ENCODE results near the gene ZNF487. TPM values are rescaled to one million over a fixed set of nuclear protein-coding genes. Genes with fewer than 3 reads are reported as not detected.

Gene ZNF487
- 0.74 TPM for polyA plus RNA-seq (2012; ENCODE audit: insufficient read depth, insufficient read length, low read depth)

DNA sequence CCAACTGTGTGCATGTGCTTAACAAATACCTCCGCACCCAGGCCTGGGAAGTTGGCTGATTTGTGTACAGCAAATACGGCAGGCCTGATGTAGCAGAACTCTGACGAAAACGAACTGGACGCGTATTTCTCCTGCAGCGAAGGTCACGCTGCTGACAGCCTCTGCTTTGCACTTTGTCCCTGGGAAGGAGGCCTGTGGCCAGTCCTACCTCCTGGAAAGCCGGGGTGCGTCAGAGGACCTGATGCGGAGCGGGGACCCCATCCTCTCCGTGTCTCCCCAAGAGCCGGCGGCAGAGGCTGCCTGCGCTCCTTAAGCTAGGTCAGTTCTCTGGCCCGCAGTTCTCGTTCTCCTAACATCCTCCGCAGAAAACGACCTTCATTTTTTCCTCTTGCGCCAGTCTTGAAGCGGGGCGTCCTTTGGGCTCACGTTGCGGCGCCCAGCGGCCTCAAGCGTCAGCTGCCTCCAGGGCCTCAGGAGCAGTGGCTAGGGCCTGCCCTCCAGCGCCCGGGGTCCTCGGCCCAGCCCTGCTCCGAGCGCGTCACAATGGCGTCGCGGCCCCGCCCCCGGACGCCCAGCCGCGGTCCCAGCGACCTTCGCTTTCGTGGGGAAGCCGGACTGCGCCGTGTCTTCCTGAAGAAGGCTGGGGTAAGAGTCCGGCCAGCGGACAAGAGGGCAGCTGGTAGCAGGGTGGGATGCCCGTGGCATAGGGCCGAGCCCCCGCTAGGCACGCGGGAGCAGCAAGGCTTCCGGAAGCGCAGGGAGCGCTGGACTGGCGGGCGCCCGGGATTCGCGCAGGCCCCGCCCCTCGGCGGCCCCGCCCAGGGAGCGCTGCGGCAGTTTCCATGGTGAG, at the start of gene ZNF487:
Gene ZNF487 (plus strand): TSS at position 821 of the 850 bp plus-strand sequence. CDS start 38,703 bp downstream, outside the sequence.
- TF ChIP-seq CTCF (IDR thresholded peaks at IDR 0.05; ENCODE audit: low read depth, low read length) = peak; percentile 14; the same call in 1 of the 2 replicates
- peak; percentile 85 for DNase-seq
- no peaks in the 10 kb centered on the region for H3K9me3 ChIP-seq
- no peaks in the 10 kb centered on the region for H3K36me3 ChIP-seq
- no peaks in the 10 kb centered on the region for H3K27me3 ChIP-seq
- peak within 1 kb of the TSS; percentile 90 for H3K4me3 ChIP-seq (ENCODE audit: low read depth, low read length)
- H3K4me1 ChIP-seq = no peaks in the 10 kb centered on the region

DNA sequence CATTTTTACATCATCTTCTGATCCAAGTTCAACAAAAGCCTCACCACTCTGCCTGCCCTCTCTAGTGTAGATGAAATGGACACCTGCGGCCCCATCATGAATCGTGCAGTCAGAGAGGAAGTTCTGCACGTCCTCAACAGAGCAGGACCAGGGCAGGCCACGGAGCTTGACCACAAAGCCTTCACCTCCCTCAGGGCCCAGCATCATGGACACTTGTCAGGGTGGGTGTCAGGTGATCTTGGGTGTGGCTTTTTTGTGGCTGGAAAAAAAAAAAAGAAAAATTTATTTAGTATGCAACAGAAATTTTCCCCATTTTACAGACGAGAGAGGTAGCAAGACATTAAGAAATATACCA, 49.3 kb upstream of the ZNF487 start:
- TF ChIP-seq CTCF (IDR thresholded peaks at IDR 0.05; ENCODE audit: low read depth, low read length) = no peak
- no peak for DNase-seq
- no peak overlapping the region for H3K4me3 ChIP-seq (ENCODE audit: low read depth, low read length)
- no peaks in the 10 kb centered on the region for H3K4me1 ChIP-seq
- H3K9me3 ChIP-seq = no peaks in the 10 kb centered on the region
- no peaks in the 10 kb centered on the region for H3K27me3 ChIP-seq
- H3K36me3 ChIP-seq = peaks cover 71% of the 10 kb centered on the region

DNA sequence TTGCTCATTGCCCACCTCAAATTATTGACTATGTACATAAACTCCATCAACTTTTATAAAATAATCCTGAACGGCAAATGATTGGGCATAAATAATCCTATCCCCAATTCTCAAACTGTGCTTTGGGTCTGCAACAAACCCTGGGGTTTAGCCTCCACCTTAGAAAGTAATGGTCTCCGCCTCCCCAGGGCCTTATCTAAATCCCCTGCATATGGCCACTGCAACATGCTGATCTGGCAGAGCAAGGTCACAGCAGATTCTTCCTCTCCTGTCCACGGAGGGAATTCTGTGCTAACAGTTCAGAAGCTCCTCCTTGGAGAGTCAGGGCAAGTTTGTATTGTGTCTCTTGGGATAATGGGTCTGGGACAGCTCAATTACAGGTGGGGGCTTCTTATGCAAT, 47.0 kb upstream of the ZNF487 start:
- no peaks in the 10 kb centered on the region for H3K27me3 ChIP-seq
- TF ChIP-seq CTCF (IDR thresholded peaks at IDR 0.05; ENCODE audit: low read depth, low read length) = no peak
- no peak overlapping the region for H3K4me3 ChIP-seq (ENCODE audit: low read depth, low read length)
- H3K4me1 ChIP-seq = no peaks in the 10 kb centered on the region
- DNase-seq = no peak
- H3K36me3 ChIP-seq = peaks cover 92% of the 10 kb centered on the region
- H3K9me3 ChIP-seq = no peaks in the 10 kb centered on the region

- Histone ChIP-seq H3K27me3 (no peaks in the 10 kb centered on the region), H3K4me3 (ENCODE audit: low read depth, low read length) (no peak overlapping the region), H3K4me1 (peaks cover 3% of the 10 kb centered on the region; the same call in 1 of the 2 replicates), H3K36me3 (peaks cover 94% of the 10 kb centered on the region), H3K9me3 (no peaks in the 10 kb centered on the region)
- TF ChIP-seq CTCF (IDR thresholded peaks at IDR 0.05; ENCODE audit: low read depth, low read length) = no peak
- DNase-seq = no peak
These were observed 46.6 kb upstream of the ZNF487 start for GRCh38 chr10:43390333-43390732.

GRCh38 chr10:43390759-43391158, 46.2 kb upstream of the ZNF487 start:
- peaks cover 96% of the 10 kb centered on the region for H3K36me3 ChIP-seq
- H3K27me3 ChIP-seq = no peaks in the 10 kb centered on the region
- peak; percentile 64 for TF ChIP-seq CTCF (IDR thresholded peaks at IDR 0.05; ENCODE audit: low read depth, low read length)
- no peak overlapping the region for H3K4me3 ChIP-seq (ENCODE audit: low read depth, low read length)
- H3K4me1 ChIP-seq = peaks cover 4% of the 10 kb centered on the region; the same call in 1 of the 2 replicates
- peak; percentile 46 for DNase-seq
- H3K9me3 ChIP-seq = no peaks in the 10 kb centered on the region

DNA sequence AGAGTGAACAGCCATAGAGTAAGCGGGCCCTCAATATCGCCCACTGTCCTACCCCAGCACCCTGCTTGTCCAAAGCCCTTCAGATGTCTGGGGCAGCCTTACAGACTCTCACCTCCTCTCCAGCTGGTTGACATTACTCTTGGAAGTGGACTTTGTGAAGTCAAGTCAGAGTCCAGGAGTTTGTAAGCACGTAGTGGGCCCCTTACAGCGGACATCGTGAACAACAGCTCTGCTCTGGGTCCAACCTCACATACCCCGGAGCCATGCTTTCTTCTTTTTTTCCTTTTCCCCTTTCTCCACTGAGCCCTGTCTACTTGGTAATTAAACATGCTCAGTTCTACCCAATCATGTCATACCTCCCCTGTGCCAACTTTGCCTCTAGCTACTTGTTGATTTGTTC, 45.4 kb upstream of the ZNF487 start:
- Histone ChIP-seq H3K4me1 (peaks cover 4% of the 10 kb centered on the region; the same call in 1 of the 2 replicates), H3K4me3 (ENCODE audit: low read depth, low read length) (no peak overlapping the region), H3K27me3 (no peaks in the 10 kb centered on the region), H3K9me3 (no peaks in the 10 kb centered on the region), H3K36me3 (peaks cover 99% of the 10 kb centered on the region)
- TF ChIP-seq CTCF (IDR thresholded peaks at IDR 0.05; ENCODE audit: low read depth, low read length) = no peak
- DNase-seq = no peak

All from BE2C (cell line).